ENCODE data around the gene LEF1. TPM values are rescaled to one million over a fixed set of nuclear protein-coding genes. Genes with fewer than 3 reads are reported as not detected.

Gene LEF1
- total RNA-seq, 1 experiment from 2014 or later = 0.54 TPM

GRCh38 chr4:108163351-108163750, 5.4 kb downstream of the LEF1 start:
- H3K9me3 ChIP-seq (ENCODE audit: control insufficient read depth, insufficient read depth, low read depth, low read length) = no peaks in the 10 kb centered on the region
- no peak overlapping the region for H3K4me3 ChIP-seq (ENCODE audit: low read depth in 2 of 2, low read length in 2 of 2)
- TF ChIP-seq POLR2AphosphoS5 (IDR thresholded peaks at IDR 0.05; ENCODE audit: low read depth, low read length) (no peak), CTCF (IDR thresholded peaks at IDR 0.05) (no peak), SIN3A (IDR thresholded peaks at IDR 0.05; ENCODE audit: borderline replicate concordance, insufficient read depth, low read depth, low read length) (no peak), TCF7L2 (IDR thresholded peaks at IDR 0.05; ENCODE audit: low read depth, low read length) (no peak), REST (IDR thresholded peaks at IDR 0.05; ENCODE audit: insufficient read depth in 1 of 2, low read depth in 2 of 2, low read length in 1 of 2) (no peak)
- intact Hi-C loops (cut with micrococcal nuclease; ENCODE audit: unreplicated experiment) = no loop called here
- in situ Hi-C loops (cut with HindIII; ENCODE audit: low pct_unique_long_range_greater_than_20kb, low sequenced_read_pairs) = no loop called here
- H3K27ac ChIP-seq (ENCODE audit: low read length) = no peak overlapping the region
- H3K27me3 ChIP-seq (ENCODE audit: control insufficient read depth, insufficient read depth, low read length) = peaks cover 6% of the 10 kb centered on the region; the same call in 1 of the 2 replicates
- H3K4me1 ChIP-seq (ENCODE audit: control insufficient read depth, insufficient read depth, low read length) = no peaks in the 10 kb centered on the region
- CTCF ChIA-PET = no interaction called here
- POLR2A ChIA-PET = no interaction called here
- DNase-seq (ENCODE audit: low read depth, low spot score) = no peak
- BruUV-seq (replicated peaks) = no TSS peak
- no peaks in the 10 kb centered on the region for H3K36me3 ChIP-seq (ENCODE audit: control insufficient read depth, insufficient read depth, low read length)
- ATAC-seq = no peak

- no peak for DNase-seq (ENCODE audit: low read depth, low spot score)
- ATAC-seq = no peak
- no peak overlapping the region for H3K27ac ChIP-seq (ENCODE audit: low read length)
- H3K27me3 ChIP-seq (ENCODE audit: control insufficient read depth, insufficient read depth, low read length) = peaks cover 5% of the 10 kb centered on the region; the same call in 1 of the 2 replicates
- intact Hi-C loops (cut with micrococcal nuclease; ENCODE audit: unreplicated experiment) (no loop called here), in situ Hi-C loops (cut with HindIII; ENCODE audit: low pct_unique_long_range_greater_than_20kb, low sequenced_read_pairs) (no loop called here)
- no peaks in the 10 kb centered on the region for H3K4me1 ChIP-seq (ENCODE audit: control insufficient read depth, insufficient read depth, low read length)
- ChIA-PET CTCF (no interaction called here), POLR2A (no interaction called here)
- no peak overlapping the region for H3K4me3 ChIP-seq (ENCODE audit: low read depth in 2 of 2, low read length in 2 of 2)
- BruUV-seq (replicated peaks) = no TSS peak
- no peaks in the 10 kb centered on the region for H3K9me3 ChIP-seq (ENCODE audit: control insufficient read depth, insufficient read depth, low read depth, low read length)
- TF ChIP-seq REST (IDR thresholded peaks at IDR 0.05; ENCODE audit: insufficient read depth in 1 of 2, low read depth in 2 of 2, low read length in 1 of 2) (no peak), POLR2AphosphoS5 (IDR thresholded peaks at IDR 0.05; ENCODE audit: low read depth, low read length) (no peak), TCF7L2 (IDR thresholded peaks at IDR 0.05; ENCODE audit: low read depth, low read length) (no peak), SIN3A (IDR thresholded peaks at IDR 0.05; ENCODE audit: borderline replicate concordance, insufficient read depth, low read depth, low read length) (no peak), CTCF (IDR thresholded peaks at IDR 0.05) (no peak)
- no peaks in the 10 kb centered on the region for H3K36me3 ChIP-seq (ENCODE audit: control insufficient read depth, insufficient read depth, low read length)
Measured at GRCh38 chr4:108160741-108161352, 7.9 kb downstream of the LEF1 start.
